A673 (cell line): ENCODE measurements around the gene KLHDC9.

Source experiments
- CTCF ChIP-seq: fragments of 300-800, 200-600 bp; sonication (generic); conservative IDR thresholded peaks from 2 replicates; pipeline ENCODE4 v1.5.1; 2017; ENCODE audit warnings: low read depth, mild to moderate bottlenecking, antibody characterized with exemption, low read length, moderate library complexity, mixed read lengths
- EZH2 ChIP-seq: fragments of 200-600 bp; sonication (generic); IDR thresholded peaks from 2 replicates; pipeline ENCODE4 v1.6.1; 2017; ENCODE audit warnings: borderline replicate concordance, low read depth, mild to moderate bottlenecking, mixed read lengths, antibody characterized with exemption, low read length; ENCODE audit not compliant: poor library complexity, severe bottlenecking

GRCh38 chr1:161089251-161089924 is 8.8 kb upstream of the KLHDC9 start, which contains the start of gene NECTIN4:
- TF ChIP-seq CTCF: no peak
- no peak for TF ChIP-seq EZH2
